ENCODE data around the gene SPDYE5.
"Not testable (repeated sequence)": the region's sequence is repeated elsewhere in the genome, so short reads cannot be mapped to it uniquely, and the experiment has no call there.

The SPDYE5 gene

DNA sequence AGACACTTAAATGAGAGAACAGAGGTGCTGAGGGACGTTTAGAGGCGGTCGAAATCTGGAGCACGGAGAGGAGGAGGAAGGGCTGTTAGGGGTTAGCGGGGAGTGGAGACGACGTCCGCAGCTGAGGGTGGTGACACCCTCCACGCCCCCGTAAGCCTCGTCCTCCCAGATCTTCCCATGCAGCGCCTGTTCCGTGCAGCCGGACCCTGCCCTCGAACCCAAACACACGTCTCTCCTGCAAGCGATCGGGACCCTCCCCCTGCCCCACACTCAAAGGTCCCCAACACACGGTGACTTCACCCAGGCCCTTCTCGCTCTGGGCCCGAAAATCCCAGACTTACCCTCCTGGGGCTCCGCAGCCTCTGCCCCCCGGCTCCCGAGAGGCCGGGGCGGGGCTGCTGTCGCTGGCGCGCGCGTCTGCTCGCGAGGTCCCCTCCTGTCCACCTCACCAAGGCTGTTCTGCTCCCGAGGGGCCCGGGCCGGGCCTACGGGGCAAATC is 35.2 kb downstream of the SPDYE5 start:
- H3K9me3 Mint-ChIP-seq; H3K27me3 Mint-ChIP-seq (ENCODE audit: low read depth): not testable (repeated sequence)
- Mint-ChIP-seq H3K4me1 (ENCODE audit: low read depth) (peaks cover 20% of the 10 kb centered on the region), H3K27ac (peak overlapping the region; percentile 74), H3K4me3 (peak overlapping the region; percentile 94), H3K36me3 (ENCODE audit: low read depth) (peaks cover 30% of the 10 kb centered on the region)

- Mint-ChIP-seq H3K4me1 (ENCODE audit: low read depth) (peaks cover 15% of the 10 kb centered on the region), H3K27ac (no peak overlapping the region), H3K4me3 (no peak overlapping the region), H3K27me3 (ENCODE audit: low read depth) (no peaks in the 10 kb centered on the region), H3K36me3 (ENCODE audit: low read depth) (peaks cover 4% of the 10 kb centered on the region), H3K9me3 (no peaks in the 10 kb centered on the region)
Measured at GRCh38 chr7:75531359-75531821, 39.3 kb downstream of the SPDYE5 start.

DNA sequence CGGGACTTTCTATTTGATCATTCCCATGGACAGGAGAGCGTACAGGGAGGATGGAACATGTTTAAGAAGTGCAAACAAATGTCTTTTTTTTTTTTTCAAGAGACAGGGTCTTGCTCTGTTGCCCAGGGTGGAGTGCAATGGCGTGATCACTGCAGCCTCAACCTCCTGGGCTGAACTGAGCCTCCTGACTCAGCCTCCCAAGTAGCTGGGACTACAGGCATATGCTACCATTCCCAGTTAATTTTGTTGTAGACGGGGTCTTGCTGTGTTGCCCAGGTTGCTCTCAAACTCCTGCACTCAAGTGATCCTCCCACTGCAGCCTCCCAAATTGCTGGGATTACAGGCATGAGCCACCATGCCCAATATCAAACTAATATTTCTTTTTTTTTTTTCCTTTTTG is 40.5 kb downstream of the SPDYE5 start:
- no peak overlapping the region for H3K27ac Mint-ChIP-seq
- H3K36me3 Mint-ChIP-seq (ENCODE audit: low read depth) = no peaks in the 10 kb centered on the region
- H3K9me3 Mint-ChIP-seq = no peaks in the 10 kb centered on the region
- H3K4me1 Mint-ChIP-seq (ENCODE audit: low read depth) = peaks cover 8% of the 10 kb centered on the region
- no peaks in the 10 kb centered on the region for H3K27me3 Mint-ChIP-seq (ENCODE audit: low read depth)
- no peak overlapping the region for H3K4me3 Mint-ChIP-seq

DNA sequence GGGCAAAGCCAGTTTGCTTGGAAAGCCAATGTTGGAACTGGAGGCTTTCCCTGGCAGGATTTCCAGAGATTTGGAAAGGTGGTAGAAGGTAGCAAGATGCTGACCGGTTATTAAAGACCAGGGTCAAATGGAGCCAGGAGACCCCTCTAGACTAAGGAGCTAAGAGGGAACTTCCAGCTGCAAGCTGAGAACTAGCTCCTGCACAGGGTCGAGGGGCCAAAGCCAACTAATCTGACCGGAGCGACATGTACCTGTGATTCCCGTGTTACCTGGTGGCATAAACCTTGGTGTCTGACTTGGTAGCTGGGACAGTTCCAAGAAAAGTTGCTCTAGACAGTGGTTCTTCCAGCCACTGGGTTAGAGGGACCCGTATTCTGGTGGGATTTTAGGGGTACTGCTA is 41.8 kb downstream of the SPDYE5 start:
- Mint-ChIP-seq H3K9me3 (no peaks in the 10 kb centered on the region), H3K4me1 (ENCODE audit: low read depth) (peaks cover 5% of the 10 kb centered on the region), H3K27ac (no peak overlapping the region), H3K27me3 (ENCODE audit: low read depth) (no peaks in the 10 kb centered on the region), H3K36me3 (ENCODE audit: low read depth) (no peaks in the 10 kb centered on the region), H3K4me3 (no peak overlapping the region)

- Mint-ChIP-seq H3K4me1 (ENCODE audit: low read depth) (peaks cover 5% of the 10 kb centered on the region), H3K27me3 (ENCODE audit: low read depth) (no peaks in the 10 kb centered on the region), H3K36me3 (ENCODE audit: low read depth) (no peaks in the 10 kb centered on the region), H3K9me3 (no peaks in the 10 kb centered on the region), H3K27ac (no peak overlapping the region), H3K4me3 (no peak overlapping the region)
Measured at GRCh38 chr7:75534727-75535307, 42.7 kb downstream of the SPDYE5 start.

- Mint-ChIP-seq H3K4me1 (ENCODE audit: low read depth) (peaks cover 5% of the 10 kb centered on the region), H3K27ac (no peak overlapping the region), H3K36me3 (ENCODE audit: low read depth) (no peaks in the 10 kb centered on the region), H3K9me3 (no peaks in the 10 kb centered on the region), H3K4me3 (no peak overlapping the region), H3K27me3 (ENCODE audit: low read depth) (no peaks in the 10 kb centered on the region)
Measured at GRCh38 chr7:75536491-75536890, 44.4 kb downstream of the SPDYE5 start.

DNA sequence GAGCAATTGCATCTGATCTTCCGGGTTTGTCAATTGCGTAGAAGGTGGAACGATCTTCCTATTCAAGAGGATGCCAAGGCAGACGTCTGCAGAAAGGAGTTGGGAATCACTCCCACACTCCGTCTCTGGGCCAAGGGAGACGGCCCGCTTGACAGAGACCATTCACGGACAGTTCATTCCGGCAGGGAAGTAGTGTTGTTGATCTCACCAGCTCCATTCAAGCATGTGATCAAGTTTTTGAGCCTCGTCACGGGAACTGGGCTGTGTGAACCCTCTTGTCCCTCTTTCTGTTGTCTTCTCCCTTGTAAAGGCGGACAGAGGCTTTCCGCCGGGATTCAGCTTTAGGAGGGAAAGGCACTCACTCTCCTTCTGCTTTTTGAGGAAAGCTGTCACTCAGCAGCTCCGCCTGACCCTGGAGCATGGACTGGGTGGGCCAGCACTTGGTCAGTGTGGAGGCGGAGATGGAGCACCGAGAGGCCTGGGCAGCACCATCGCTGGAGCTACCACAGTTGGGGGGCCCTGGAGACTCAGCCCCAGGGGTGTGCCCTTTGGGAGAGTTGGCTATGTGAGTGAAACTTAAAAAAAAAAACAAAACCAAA is 44.9 kb downstream of the SPDYE5 start:
- Mint-ChIP-seq H3K9me3 (no peaks in the 10 kb centered on the region), H3K4me3 (no peak overlapping the region), H3K27ac (no peak overlapping the region), H3K4me1 (ENCODE audit: low read depth) (peaks cover 5% of the 10 kb centered on the region), H3K36me3 (ENCODE audit: low read depth) (no peaks in the 10 kb centered on the region), H3K27me3 (ENCODE audit: low read depth) (no peaks in the 10 kb centered on the region)

- Mint-ChIP-seq H3K4me1 (ENCODE audit: low read depth) (peaks cover 5% of the 10 kb centered on the region), H3K4me3 (no peak overlapping the region), H3K27ac (no peak overlapping the region), H3K9me3 (no peaks in the 10 kb centered on the region), H3K27me3 (ENCODE audit: low read depth) (no peaks in the 10 kb centered on the region), H3K36me3 (ENCODE audit: low read depth) (no peaks in the 10 kb centered on the region)
Measured at GRCh38 chr7:75537731-75538130, 45.6 kb downstream of the SPDYE5 start.

GRCh38 chr7:75546237-75547015 is 54.3 kb downstream of the SPDYE5 start:
- H3K9me3 Mint-ChIP-seq = no peaks in the 10 kb centered on the region
- no peaks in the 10 kb centered on the region for H3K4me1 Mint-ChIP-seq (ENCODE audit: low read depth)
- no peak overlapping the region for H3K4me3 Mint-ChIP-seq
- no peak overlapping the region for H3K27ac Mint-ChIP-seq
- H3K36me3 Mint-ChIP-seq (ENCODE audit: low read depth) = no peaks in the 10 kb centered on the region
- no peaks in the 10 kb centered on the region for H3K27me3 Mint-ChIP-seq (ENCODE audit: low read depth)

Measured in T-helper 1 cell treated with Interleukin-12 subunit alpha and Interleukin-12 subunit beta and Interleukin-4 antibody, amounts not matched to agents 30 μg/mL and 1 μg/mL, for 36 hours (primary cell).